Heart left ventricle (tissue), 13 donors: Measurements from ENCODE around the gene NIBAN1.

Experiments
- POLR2A ChIP-seq, 2 donors: fragments of 450-650 bp; IDR thresholded peaks; one replicate each; pipeline ENCODE4 v1.6.1; 2017; ENCODE audit warnings: antibody characterized with exemption in 2 of 2, mild to moderate bottlenecking in 2 of 2, moderate library complexity in 2 of 2
- TF ChIP-seq, protein P1 (sequence below), 12 donors: fragments of 200-600 bp; sonication (generic) in 4 of 12; IDR thresholded peaks; one replicate each; pipeline versions ENCODE4 v1.5.0 to v1.8.0; 2018 to 2022; ENCODE audit warnings: antibody characterized with exemption in 12 of 12, mild to moderate bottlenecking in 5 of 12
- donor health status: ischemic (EF 13 %, LVEDD 7.1; RV severe dilation, severe dysfunction).
- donor health status: DM: no; HTN: yes; CAD: no.
- donor health status: DM: no; HTN: no; CAD: no.
- donor health status: ischemic (EF 25% LVEDD 6.9; RV normal size, moderate dysfunction).
- donor health status: ischemic (EF 25% LVEDD 5.7; RV mildly dilated, moderate dysfunction).
- donor health status: ischemic (EF 35%, LVEDD 5.7; RV mildly dilated, moderate dysfunction).
- donor health status: nonischemic (EF 11% LVEDD 7.7; RV severe dilation, severe dysfunction).
- donor health status: DM: yes; HTN: yes; CAD: no.
- donor health status: PGD.
- donor health status: ischemic (EF 29% LVEDD 5.4; RV normal size, mild dysfunction).
- donor health status: nonischemic (EF 23%, LVEDD 6.1; RV moderate dilation, normal function).

DNA sequence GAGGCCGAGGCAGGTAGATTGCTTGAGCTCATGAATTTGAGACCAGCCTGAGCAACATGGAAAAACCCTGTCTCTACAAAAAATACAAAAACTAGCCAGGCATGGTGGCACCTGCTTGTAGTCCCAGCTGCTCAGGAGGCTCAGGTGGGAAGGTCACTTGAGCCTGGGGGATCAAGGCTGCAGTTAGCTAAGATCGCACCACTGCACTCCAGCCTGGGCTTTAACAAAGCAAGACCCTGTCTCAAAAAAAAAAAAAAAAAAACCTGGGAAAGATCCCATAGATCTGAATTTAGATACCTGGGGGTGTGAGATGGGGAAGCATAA is 32.9 kb downstream of the NIBAN1 start:
- TF ChIP-seq, protein P1, sequence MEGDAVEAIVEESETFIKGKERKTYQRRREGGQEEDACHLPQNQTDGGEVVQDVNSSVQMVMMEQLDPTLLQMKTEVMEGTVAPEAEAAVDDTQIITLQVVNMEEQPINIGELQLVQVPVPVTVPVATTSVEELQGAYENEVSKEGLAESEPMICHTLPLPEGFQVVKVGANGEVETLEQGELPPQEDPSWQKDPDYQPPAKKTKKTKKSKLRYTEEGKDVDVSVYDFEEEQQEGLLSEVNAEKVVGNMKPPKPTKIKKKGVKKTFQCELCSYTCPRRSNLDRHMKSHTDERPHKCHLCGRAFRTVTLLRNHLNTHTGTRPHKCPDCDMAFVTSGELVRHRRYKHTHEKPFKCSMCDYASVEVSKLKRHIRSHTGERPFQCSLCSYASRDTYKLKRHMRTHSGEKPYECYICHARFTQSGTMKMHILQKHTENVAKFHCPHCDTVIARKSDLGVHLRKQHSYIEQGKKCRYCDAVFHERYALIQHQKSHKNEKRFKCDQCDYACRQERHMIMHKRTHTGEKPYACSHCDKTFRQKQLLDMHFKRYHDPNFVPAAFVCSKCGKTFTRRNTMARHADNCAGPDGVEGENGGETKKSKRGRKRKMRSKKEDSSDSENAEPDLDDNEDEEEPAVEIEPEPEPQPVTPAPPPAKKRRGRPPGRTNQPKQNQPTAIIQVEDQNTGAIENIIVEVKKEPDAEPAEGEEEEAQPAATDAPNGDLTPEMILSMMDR (IDR thresholded peaks at IDR 0.05) = no peak
- no peak for TF ChIP-seq POLR2A (IDR thresholded peaks at IDR 0.05)
